Erythroblast (primary cell): Measurements from ENCODE around the gene UVSSA.

Experiments used
- GATA1 ChIP-seq: IDR thresholded peaks from 2 replicates; pipeline ENCODE4 v1.6.1; 2011; ENCODE audit warnings: low read depth, mild to moderate bottlenecking, control low read depth, low read length, moderate library complexity
- POLR2A ChIP-seq: IDR thresholded peaks from 2 replicates; pipeline ENCODE4 v1.6.1; 2011; ENCODE audit warnings: mild to moderate bottlenecking, low read length

DNA sequence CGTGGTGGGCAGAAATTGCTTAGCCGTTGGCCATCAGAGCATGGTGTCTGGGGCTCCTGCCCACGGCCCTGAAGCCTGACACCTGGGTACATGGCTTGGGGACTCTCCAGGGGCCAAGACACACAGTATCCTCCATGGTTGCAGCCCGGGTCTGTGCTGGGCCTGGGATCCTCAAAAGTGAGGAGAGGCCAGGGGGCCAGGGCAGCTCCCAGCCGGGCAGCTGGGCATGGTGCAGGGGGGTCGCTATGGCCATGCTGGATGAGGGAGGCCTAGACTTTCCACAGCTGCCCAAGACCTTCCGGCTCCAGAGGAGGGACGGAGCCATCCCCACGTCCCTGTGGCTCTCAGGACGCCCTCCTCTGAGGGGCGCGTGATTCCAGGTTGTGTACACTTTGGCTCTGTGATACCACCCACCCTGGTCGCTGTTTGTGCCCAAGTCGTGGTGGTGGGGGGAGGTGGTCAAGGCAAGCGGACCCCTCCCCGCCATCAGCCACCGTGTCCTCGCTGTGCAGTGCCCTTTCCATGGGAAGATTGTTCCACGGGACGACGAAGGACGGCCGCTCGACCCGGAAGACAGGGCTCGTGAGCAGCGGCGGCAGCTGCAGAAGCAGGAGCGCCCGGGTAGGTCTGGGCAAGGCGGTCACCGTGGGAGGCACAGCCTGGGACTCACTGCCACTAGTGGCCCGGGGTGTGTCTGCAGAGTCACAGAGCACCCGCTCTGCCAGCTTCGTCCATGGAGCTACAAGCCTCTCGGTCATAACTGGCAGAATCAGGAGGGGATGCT is 33.6 kb downstream of the UVSSA start:
- TF ChIP-seq POLR2A (no peak), GATA1 (no peak)
